Spleen (tissue), 11 donors: ENCODE measurements around the gene NUB1. TPM values are rescaled to one million over a fixed set of nuclear protein-coding genes. Genes with fewer than 3 reads are reported as not detected.

Experiments
- DNase-seq: peaks from one replicate; pipeline ENCODE4 v3.0.0-alpha.2; 2020
- H3K27ac ChIP-seq, 8 donors: fragments of 200-600 bp; sonication (generic) in 7 of 8; 1 replicate in 4 of 8; 2 replicates in 4 of 8; pipeline versions ENCODE4 v1.5.0 to v1.8.0; 2016 to 2021; ENCODE audit warnings: inconsistent platforms in 4 of 8, mild to moderate bottlenecking in 4 of 8, moderate library complexity in 1 of 8
- H3K27me3 ChIP-seq, 7 donors: fragments of 200-600 bp; sonication (generic) in 6 of 7; replicated peaks in 1 of 7; 1 replicate in 4 of 7; 2 replicates in 3 of 7; pipeline versions ENCODE4 v1.5.0 to v1.8.0; 2016 to 2021; ENCODE audit warnings: inconsistent platforms in 3 of 7, mild to moderate bottlenecking in 1 of 7
- H3K36me3 ChIP-seq, 6 donors: fragments of 200-600 bp; sonication (generic) in 5 of 6; 1 replicate in 4 of 6; 2 replicates in 2 of 6; pipeline versions ENCODE4 v1.5.0 to v1.8.0; 2016 to 2021; ENCODE audit warnings: inconsistent platforms in 2 of 6
- H3K4me1 ChIP-seq, 6 donors: fragments of 200-600 bp; sonication (generic) in 5 of 6; 1 replicate in 3 of 6; 2 replicates in 3 of 6; pipeline versions ENCODE4 v1.5.0 to v1.8.0; 2016 to 2021; ENCODE audit warnings: inconsistent platforms in 3 of 6
- H3K4me3 ChIP-seq, 8 donors: fragments of 200-600 bp; sonication (generic) in 7 of 8; 1 replicate in 4 of 8; 2 replicates in 4 of 8; pipeline versions ENCODE4 v1.5.0 to v1.8.0; 2016 to 2021; ENCODE audit warnings: inconsistent platforms in 4 of 8, mild to moderate bottlenecking in 4 of 8, moderate library complexity in 2 of 8
- H3K9me3 ChIP-seq, 8 donors: fragments of 200-600 bp; sonication (generic) in 7 of 8; 1 replicate in 4 of 8; 2 replicates in 4 of 8; pipeline versions ENCODE4 v1.5.0 to v1.8.0; 2016 to 2021; ENCODE audit warnings: inconsistent platforms in 4 of 8
- CTCF ChIP-seq, 11 experiments: fragments of 200-600 bp in 7 of 11; fragments of 450-650 bp in 4 of 11; sonication (generic) in 4 of 11; IDR thresholded peaks in 8 of 11; conservative IDR thresholded peaks in 3 of 11; 1 replicate in 7 of 11; 2 replicates in 4 of 11; pipeline versions ENCODE4 v1.4.0 to v1.8.0; 2016 to 2021; ENCODE audit warnings: antibody characterized with exemption in 11 of 11, inconsistent platforms in 4 of 11, mild to moderate bottlenecking in 1 of 11
- POLR2A ChIP-seq, 3 donors: fragments of 450-650 bp; IDR thresholded peaks; one replicate each; pipeline ENCODE4 v1.5.1; 2017; ENCODE audit warnings: antibody characterized with exemption in 3 of 3, mild to moderate bottlenecking in 1 of 3
- POLR2AphosphoS5 ChIP-seq, 3 donors: sonication (generic); formaldehyde crosslinking; IDR thresholded peaks; one replicate each; pipeline ENCODE4 v1.5.1; 2017; ENCODE audit warnings: antibody characterized with exemption in 3 of 3
- WGBS, 5 donors: extraction: QIAGEN DNeasy Blood & Tissue Kit in 3 of 5; methylation state at CpG; one replicate each; pipeline versions ENCODE4 v1.1.5 to v1.1.7; 2013 to 2018; 5-methylcytosine and 5-hydroxymethylcytosine counted together
- intact Hi-C: fragments of 100-400 bp; cut with DNase I; formaldehyde crosslinking; loops from one replicate; pipeline ENCODE4 v1.15.0; 2023; ENCODE audit warnings: low total_unique reads
- polyA plus RNA-seq, 3 donors: library from polyadenylated mRNA; stranded (reverse); fragments of 200-250 nt; gene quantifications; one replicate each; pipeline ENCODE4 v1.2.1, GENCODE V29; 2013
- total RNA-seq, 7 donors: library from RNA; depleted of rRNA in 3 of 7; stranded (reverse); fragments of >200 nt in 3 of 7; fragmentation: NEBNext Ultra II Directional in 4 of 7; extraction: Animal tissue kit (Norgen Biotek cat#: 25700) in 4 of 7; gene quantifications; one replicate each; pipeline versions ENCODE4 v1.1.0 to v1.2.1, GENCODE V29; 2016 to 2021
- donor health status: healthy with polysubstance abuse.
- donor health status: DM: no; HTN: no; CAD: no; lungs with moderate emphysema.
- donor health status: DM: no; HTN: no; CAD: no.
- donor health status: Bipolar disorder and iron deficiency.
- donor health status: healthy.
- donor health status: DM: no; HTN: no; CAD: no.
- donor health status: DM: yes; HTN: yes; CAD: no.

The NUB1 gene
- total and polyA plus RNA-seq, 10 donors: 25.2 to 80.9 (median 64.5) TPM

GRCh38 chr7:151410405-151411390, 69.1 kb downstream of the NUB1 start:
- Histone ChIP-seq H3K9me3 (no peaks in the 10 kb centered on the region), H3K36me3 (no peaks in the 10 kb centered on the region), H3K27me3 (peaks cover 2 to 49% (median 25%) of the 10 kb centered on the region in 7 donors), H3K4me1 (peaks cover 0 to 65% (median 40%) of the 10 kb centered on the region in 6 donors), H3K4me3 (peak overlapping the region; percentile 42 to 75 (median 48)), H3K27ac (peak overlapping the region; percentile 70 to 93 (median 89))
- DNase-seq: peak; percentile 77
- TF ChIP-seq CTCF (IDR thresholded peaks at IDR 0.05 in 8 of 11, conservative IDR thresholded peaks at IDR 0.05 in 3 of 11) (no peak), POLR2AphosphoS5 (IDR thresholded peaks at IDR 0.05) (peak in 2 of 3 donors; percentile 23 to 54)
- WGBS, 5 donors: 21 to 44% (median 26%) methylated on average over 35 to 55 of the region's 55 CpGs
- intact Hi-C loops: no loop called here

GRCh38 chr7:151411551-151411950, 69.9 kb downstream of the NUB1 start:
- WGBS, 5 donors: 37 to 61% (median 47%) methylated on average over 6 of the region's 6 CpGs

DNA sequence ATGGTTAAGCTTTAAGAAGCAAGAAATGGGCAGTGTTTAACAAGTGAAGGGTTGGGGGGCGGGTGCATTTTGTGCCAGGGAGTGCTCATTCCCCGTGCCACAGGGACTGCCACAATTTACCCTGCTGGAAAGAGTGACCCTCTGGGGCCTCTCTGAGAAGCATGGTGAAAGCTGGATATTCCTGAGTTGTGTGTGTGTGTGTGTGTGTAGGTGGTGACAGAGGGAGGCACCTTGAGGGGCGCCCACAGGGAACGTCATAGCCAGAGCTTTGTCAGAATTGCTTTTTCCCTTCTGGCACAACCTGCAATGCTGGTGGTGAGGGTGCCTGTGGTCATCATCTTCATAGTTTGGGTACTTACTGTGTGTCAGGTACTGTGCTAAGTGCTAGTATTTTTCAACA, 70.7 kb downstream of the NUB1 start:
- H3K9me3 ChIP-seq: no peaks in the 10 kb centered on the region
- no peak overlapping the region for H3K27ac ChIP-seq
- no peak overlapping the region for H3K4me3 ChIP-seq
- intact Hi-C loops: no loop called here
- 75 to 83% (median 80%) methylated on average over 4 of the region's 4 CpGs for WGBS, 5 donors
- H3K27me3 ChIP-seq: peaks cover 2 to 48% (median 25%) of the 10 kb centered on the region in 7 donors
- H3K36me3 ChIP-seq: no peaks in the 10 kb centered on the region
- TF ChIP-seq POLR2A (IDR thresholded peaks at IDR 0.05) (no peak), CTCF (IDR thresholded peaks at IDR 0.05 in 8 of 11, conservative IDR thresholded peaks at IDR 0.05 in 3 of 11) (no peak), POLR2AphosphoS5 (IDR thresholded peaks at IDR 0.05) (no peak)
- peaks cover 0 to 65% (median 32%) of the 10 kb centered on the region in 6 donors for H3K4me1 ChIP-seq
- peak; percentile 12 for DNase-seq

More at GRCh38 chr7:151411551-151411950, 69.9 kb downstream of the NUB1 start:
- Histone ChIP-seq H3K4me3 (no peak overlapping the region), H3K9me3 (no peaks in the 10 kb centered on the region), H3K27me3 (peaks cover 2 to 49% (median 25%) of the 10 kb centered on the region in 7 donors), H3K27ac (peak overlapping the region in 3 of 8 donors; percentile 91 to 92 (median 92)), H3K36me3 (no peaks in the 10 kb centered on the region), H3K4me1 (peaks cover 0 to 65% (median 35%) of the 10 kb centered on the region in 6 donors)
- DNase-seq: peak; percentile 64
- TF ChIP-seq POLR2A (IDR thresholded peaks at IDR 0.05) (no peak), POLR2AphosphoS5 (IDR thresholded peaks at IDR 0.05) (no peak), CTCF (IDR thresholded peaks at IDR 0.05 in 8 of 11, conservative IDR thresholded peaks at IDR 0.05 in 3 of 11) (no peak)
- intact Hi-C loops: no loop called here

DNA sequence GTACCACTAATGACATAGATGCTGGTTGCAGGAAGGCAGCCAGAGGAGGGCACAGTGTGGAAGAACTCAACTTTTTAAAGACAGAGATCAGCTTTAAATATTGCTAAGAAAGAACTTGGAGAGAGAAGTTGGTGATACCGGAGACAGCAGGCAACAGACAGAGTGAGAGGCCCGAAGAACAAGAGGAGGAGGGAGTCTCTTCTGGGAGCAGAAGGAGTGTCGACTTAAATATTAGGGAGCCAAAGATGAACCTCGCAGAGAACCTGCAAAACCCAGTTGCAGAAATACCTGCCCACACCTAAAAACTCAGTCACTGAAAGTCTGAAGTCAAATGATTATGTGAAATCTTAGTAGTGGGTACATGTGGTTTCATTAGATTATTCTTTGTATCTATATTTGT, 71.6 kb downstream of the NUB1 start:
- 87 to 94% (median 91%) methylated on average over 4 of the region's 4 CpGs for WGBS, 5 donors
- H3K36me3 ChIP-seq: no peaks in the 10 kb centered on the region
- intact Hi-C loops: no loop called here
- TF ChIP-seq POLR2A (IDR thresholded peaks at IDR 0.05): no peak
- no peak for TF ChIP-seq POLR2AphosphoS5 (IDR thresholded peaks at IDR 0.05)
- no peak for TF ChIP-seq CTCF (IDR thresholded peaks at IDR 0.05 in 8 of 11, conservative IDR thresholded peaks at IDR 0.05 in 3 of 11)
- H3K9me3 ChIP-seq: no peaks in the 10 kb centered on the region
- H3K27ac ChIP-seq: no peak overlapping the region
- H3K4me1 ChIP-seq: peaks cover 0 to 58% (median 30%) of the 10 kb centered on the region in 6 donors
- H3K4me3 ChIP-seq: no peak overlapping the region
- DNase-seq: no peak
- H3K27me3 ChIP-seq: peaks cover 2 to 42% (median 25%) of the 10 kb centered on the region in 7 donors
